RCC 7860 (cell line): ENCODE data around the gene IL1RAPL2.

Source experiments
- DNase-seq: peaks from one replicate; pipeline ENCODE4 v3.0.0-alpha.2; 2015; ENCODE audit warnings: low spot score
- FAIRE-seq: peaks from 2 replicates; lab custom pipeline; 2012; peaks lifted over from hg19 to GRCh38; lab: Jason Lieb, UNC

The IL1RAPL2 gene

DNA sequence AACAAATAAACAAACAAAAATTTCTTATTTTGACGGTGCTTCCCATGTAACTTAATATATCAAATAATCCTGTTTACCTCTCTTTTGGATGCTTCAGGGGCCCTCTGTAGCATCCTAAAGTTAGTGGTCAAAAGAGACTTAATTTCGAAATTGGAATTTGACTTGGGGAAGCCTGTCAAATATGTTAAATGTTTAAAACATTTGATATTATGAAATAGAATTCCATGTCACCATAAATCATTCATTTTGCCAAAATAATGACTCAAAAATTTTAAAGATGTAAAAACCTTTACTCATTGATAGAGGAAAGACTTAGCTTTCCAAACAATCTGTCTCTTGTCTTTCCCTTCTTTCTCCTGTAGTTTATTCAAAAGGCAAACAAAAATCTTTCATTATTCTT is 675.1 kb downstream of the IL1RAPL2 start:
- FAIRE-seq (no peak), DNase-seq (no peak)

DNA sequence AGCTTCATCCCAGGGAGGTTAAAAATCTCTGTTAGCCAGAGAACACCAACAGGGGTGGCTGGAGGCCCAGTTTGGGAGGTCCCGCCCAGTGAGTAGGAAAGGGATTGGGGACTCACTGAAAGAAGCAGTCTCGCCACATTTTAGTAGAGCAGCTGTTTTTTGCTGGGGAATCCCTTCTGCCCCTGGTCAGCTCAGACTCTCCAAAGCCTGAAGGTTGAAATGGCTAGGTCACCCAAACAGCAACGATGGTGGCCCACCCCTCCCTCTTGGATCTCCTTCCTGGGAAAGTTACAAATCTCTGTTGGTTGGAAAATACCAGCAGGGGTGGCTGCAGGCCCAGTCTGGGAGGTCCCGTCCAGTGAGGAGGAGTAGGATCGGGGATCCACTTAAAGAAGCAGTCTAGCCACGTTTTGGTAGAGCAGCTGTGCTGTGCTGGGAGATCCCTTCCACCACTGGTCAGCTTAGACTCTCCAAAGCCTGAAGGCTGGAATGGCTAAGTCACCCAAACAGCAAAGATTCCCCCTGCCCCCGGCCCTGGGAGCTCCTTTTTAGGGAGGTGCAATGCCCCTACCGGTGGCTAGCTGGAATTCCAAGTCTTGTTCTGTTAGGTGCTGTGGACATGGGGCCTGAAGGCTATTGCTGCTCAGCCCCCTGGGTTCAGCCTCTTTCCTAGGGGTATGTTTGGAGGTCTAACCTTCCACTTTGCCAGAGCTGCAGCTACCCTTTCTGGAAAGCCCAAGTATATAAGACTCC is 694.5 kb downstream of the IL1RAPL2 start:
- FAIRE-seq (no peak), DNase-seq (no peak)

DNA sequence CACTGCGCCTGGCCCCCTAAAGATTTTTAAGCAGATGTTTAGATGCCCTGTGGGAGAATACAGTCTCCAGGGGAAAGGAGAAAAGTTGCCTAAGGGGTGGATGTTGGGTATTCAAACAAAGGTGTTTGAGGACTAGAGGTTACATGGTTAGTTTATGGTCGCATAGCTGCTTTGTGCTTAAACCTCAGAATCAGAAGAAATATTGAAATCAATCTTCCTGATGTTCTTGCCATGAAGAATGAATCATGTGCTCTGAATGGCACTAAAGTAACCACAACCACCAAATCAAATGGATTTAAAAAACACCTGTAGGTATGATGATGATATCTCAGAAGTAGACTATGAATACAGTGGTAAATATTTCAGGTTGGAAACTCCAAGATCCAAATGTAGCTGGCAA is 697.2 kb downstream of the IL1RAPL2 start:
- no peak for DNase-seq
- FAIRE-seq = no peak

DNA sequence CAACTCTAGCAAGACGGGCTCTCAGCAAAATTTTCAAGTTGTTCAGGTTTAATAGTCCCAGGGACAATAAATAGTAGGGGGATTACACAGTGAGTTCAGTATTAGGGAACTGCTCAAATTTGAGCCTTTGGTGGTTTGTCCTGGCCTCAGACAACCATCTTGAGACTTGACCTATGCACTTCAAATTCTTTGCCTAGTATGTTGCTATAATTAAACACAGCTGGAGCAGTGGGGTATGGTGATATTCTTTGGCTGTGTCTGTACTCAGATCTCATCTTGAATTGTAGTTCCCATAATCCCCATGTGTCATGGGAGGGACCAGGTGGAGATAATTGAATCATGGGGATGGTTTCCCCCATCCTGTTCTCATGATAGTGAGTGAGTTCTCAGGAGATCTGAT is 697.8 kb downstream of the IL1RAPL2 start:
- no peak for DNase-seq
- FAIRE-seq = no peak

DNA sequence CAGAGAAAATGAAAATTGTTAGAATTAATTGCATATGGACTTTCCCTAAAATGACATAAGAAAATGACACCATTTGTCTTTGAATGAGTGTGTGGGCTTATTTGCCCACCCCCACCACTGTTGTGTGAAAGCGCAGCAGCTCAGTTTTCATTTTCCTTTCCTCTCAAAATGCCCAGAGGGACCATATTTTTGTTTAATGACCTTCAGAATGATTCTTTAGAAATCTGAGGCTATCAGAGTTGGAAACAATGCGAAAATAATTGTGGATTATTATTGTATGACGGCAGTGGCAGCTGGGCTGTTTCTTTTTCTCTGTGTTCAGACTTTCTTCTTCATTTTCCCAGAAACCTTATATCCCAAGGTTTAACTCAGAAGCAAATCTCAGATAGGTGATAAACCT is 699.1 kb downstream of the IL1RAPL2 start:
- DNase-seq (no peak), FAIRE-seq (no peak)

DNA sequence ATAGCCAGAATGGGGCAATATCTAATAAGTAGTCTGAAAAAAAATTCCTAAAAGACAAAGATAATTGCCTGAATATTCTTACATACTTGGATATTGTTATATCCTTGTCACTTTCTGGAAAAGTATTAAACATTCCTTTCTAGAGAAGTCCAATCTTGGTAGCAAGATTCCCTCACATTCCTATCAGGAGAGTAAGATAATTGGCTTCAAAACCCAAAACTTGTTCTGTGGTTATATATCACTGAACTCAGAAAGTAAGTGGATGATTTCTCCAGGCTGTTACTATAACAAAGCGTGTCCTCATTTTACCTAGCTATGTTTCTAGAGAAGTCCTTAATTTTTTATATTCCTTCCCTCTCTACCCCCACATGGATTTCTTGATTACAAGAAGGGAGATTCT is 700.5 kb downstream of the IL1RAPL2 start:
- no peak for DNase-seq
- FAIRE-seq = no peak

DNA sequence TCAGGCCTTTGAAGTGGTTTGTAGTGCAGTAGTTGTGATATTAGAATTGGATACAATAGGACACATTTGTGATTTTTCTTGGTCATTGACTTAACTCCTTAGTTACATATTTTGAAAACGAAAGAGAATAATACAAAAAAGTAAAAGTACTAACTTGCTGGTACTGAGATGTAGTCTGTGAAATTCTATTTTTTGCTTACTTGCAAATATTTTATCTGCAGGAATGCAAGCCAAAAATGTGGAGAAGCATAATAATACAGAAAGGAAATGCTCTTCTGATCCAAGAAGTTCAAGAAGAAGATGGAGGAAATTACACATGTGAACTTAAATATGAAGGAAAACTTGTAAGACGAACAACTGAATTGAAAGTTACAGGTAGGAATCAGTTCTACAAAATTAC is 701.2 kb downstream of the IL1RAPL2 start:
- no peak for DNase-seq
- no peak for FAIRE-seq

DNA sequence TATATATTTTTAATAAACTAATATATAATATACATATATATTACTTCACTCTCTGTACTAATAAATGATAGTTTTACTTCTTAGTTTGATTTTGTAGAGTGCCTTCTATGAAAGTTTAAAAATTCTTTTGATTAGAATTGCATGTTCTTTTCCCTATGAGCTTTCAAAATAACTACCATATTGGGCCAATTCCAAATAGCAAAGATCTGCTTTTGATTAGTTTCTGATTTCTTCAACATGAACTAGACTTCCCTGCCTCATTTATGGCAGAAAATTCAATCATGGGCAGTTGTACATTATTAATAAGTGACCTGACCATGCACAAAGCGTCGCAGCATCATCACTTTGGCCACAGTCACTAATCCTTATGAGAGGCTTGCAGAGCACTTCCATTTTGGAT is 703.4 kb downstream of the IL1RAPL2 start:
- DNase-seq (no peak), FAIRE-seq (no peak)

DNA sequence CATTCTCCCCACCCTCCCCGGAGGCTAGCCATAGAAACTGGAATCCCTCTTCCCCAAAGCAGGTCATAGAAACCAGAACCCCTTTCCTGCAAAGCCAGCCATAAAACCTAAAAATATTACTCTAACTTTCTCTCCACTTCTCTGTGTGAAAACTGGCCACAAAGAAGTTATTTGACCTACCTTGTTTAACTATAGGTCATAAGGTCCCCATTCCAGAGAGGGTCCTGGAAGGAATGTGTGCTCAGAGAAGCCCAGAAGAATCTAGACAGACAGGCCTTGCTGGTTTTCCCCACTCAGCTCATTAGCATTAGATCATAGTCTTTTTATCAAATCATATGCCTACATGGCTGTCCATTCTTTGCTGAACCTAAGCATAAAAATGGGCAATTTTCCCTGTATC is 707.3 kb downstream of the IL1RAPL2 start:
- DNase-seq (no peak), FAIRE-seq (no peak)

DNA sequence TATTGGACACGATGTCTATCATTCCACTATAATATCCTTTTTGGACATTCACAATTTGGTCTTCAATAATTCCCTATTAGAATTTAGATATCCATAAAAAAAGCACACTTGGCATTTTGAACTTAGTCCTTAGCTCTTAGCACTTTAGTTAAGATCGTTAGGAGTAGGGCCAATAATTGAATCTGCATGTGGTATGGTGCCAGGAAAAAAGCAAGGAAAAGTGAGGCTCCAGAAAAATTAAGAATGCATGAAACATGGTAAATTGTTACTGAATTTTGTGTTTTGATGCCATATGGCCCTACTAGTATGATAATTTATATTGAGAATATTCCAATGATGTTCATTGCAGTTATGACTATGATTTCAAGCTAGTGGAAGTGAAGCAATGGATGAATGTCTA is 708.1 kb downstream of the IL1RAPL2 start:
- no peak for DNase-seq
- FAIRE-seq = no peak

DNA sequence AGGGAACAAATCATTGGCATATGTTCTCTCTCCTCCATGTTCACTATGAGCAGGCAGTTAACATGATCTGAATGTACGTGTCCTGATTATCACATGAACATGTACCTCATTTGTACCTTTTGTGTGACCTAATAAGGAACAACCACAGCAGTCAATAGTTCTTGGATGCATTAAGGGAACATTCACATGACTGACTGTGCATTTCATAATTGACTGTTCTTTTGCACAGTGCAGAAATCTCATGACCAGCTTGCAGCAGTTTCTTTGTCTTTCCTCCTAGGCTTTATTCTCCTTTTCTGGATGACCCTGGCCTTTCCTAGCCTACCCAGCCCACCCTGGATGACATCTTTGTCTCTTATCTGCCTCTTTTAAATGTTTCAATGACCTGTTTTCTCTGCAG is 711.1 kb downstream of the IL1RAPL2 start:
- no peak for FAIRE-seq

DNA sequence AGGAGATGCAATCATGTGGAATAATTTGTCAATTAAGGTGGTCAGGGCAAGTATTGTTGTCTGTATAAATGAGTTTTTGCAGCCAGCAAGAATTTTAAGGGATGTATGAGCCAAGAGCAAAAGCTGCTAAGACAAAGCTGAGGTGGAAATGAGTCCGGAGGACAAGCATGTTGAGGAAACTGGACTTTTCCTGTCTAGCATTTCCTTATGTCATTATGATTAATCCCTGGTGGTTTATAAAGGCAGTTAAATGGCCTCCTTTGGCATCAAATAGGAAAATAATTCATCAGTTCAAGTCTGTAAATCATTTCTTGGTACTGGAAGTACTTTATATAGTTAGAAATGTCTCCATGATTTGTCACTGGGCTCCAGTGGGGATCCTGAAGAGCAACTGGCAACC is 716.1 kb downstream of the IL1RAPL2 start:
- no peak for FAIRE-seq
- no peak for DNase-seq

More for the DNA sequence above, 711.1 kb downstream of the IL1RAPL2 start:
- no peak for DNase-seq

DNA sequence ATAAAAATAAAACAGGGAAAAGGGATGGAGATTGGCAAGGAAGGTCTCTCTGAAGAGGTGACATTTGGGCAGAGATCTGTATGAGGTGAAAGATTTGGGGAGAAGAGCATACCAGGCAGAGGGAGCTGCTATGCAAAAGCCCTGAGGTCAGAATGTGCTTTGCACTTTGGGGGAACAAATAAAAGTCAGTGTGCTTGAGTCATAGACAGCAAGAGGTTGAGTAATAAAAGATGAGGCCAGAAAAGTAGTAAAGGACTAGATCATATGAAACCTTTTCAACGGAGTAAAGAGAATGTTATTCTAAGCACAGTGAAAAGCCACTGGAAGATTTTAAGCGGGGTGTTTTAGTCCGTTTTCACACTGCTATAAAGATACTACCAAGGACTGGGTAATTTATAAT is 731.0 kb downstream of the IL1RAPL2 start:
- DNase-seq = no peak
- FAIRE-seq = no peak

DNA sequence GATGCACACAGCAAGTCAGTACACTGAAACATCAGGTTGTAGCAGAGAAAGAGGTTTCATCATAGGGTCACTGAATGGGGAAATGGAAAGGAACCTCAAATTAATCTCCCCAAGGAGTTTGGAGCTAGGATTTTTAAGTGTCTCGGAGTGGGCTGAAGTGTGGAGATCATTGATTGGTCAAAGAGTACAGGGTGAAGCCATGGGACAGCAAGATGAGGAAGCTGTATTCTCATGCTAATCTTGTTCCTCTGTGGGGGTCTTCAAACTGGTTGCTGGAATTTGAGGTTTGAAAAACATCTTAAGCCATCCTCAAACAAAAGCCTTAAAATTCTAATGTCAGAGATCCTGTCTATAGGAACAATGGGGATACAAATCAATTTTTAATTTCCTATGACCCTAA is 733.3 kb downstream of the IL1RAPL2 start:
- FAIRE-seq = no peak

DNA sequence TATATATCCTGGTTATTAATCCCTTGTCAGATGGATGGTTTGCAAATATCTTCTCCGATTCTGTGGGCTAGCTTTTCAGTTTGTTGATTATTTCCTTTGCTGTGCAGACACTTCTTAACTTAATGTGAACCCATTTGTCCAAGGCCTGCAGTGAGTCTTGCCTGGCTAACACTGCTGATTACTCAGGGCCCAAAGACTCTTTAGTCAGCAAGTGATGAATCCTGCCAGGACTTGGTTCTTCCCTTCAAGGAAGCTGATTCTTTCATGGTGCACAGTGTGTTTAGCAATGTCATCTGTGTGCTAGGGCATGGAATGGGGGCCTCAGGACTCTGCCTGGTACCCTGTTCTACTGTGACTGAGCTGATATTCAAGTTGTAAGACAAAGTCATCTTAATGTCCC is 736.2 kb downstream of the IL1RAPL2 start:
- DNase-seq = no peak
- no peak for FAIRE-seq

More for the DNA sequence above, 733.3 kb downstream of the IL1RAPL2 start:
- no peak for DNase-seq

DNA sequence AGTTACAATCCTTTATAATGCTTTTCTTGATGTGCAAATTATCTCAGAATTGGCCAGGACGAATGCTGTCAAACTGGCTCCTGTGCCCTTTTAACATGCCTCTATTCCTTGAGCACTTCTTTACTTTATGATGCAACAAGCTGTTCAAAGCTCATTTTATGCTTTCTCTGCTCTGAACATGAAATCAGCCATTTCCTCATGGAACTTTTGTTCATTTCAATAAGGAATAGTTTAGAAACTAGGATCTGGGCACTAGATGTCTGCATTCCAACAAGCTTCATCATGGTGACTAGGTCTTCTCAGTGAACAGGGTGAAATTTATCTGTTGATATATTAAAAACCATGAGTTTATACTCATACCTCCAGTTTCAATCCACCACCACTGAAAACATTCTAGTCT is 741.8 kb downstream of the IL1RAPL2 start:
- FAIRE-seq = no peak

DNA sequence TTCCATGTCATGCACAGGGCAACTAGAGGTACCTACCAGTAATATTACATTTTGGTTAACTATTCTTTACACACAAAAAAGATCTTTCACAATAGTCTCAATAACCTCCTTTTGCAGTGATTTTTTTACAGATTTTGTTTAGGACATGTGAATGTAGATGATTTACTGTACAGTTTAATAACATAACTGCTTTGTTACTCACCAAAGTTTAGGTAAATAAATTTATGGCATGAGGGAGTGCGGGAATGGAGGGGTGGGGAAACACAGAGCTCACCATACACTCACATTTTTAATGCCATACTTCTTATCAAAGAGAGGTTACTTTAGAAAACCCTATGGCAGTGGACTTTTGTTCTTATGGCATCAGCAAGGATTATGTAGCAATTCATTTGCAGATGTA is 747.6 kb downstream of the IL1RAPL2 start:
- FAIRE-seq (no peak), DNase-seq (no peak)

More for the DNA sequence above, 741.8 kb downstream of the IL1RAPL2 start:
- no peak for DNase-seq

DNA sequence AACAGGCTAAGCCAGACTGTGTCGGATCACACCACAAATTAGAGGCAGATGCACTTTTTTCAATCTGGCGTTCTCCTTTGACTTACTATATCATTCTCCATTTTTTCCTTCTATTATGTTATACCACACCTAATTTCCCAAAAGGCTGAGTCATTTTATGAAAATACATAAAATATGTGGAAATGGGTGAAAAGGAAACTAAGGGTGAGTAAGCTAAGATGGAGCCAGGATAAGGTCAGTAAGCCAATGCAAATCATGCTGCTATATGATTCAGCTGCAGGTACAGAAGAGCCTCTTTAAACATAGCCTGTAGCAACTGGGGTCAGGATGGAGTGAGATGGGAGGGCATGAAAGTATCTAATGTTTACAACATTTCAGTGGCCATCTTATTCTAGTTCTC is 748.5 kb downstream of the IL1RAPL2 start:
- FAIRE-seq = no peak
- DNase-seq = no peak

DNA sequence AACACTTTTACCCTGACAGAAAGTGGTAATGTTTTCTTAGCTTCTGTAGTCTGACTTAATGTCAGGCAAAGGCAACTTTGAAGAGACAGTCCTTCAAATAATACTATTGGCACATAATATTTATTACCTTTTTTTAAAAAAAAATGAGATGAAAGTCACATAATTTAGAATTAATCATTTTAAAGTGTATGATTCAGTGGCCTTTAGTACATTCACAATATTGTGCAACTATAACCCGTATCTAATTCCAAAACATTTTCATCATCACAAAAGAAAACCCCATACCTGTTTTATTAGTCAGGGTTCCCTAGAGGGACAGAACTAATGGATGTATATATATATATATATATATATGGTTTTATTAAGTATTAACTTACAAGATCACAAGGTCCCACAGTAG is 749.2 kb downstream of the IL1RAPL2 start:
- DNase-seq = no peak
- FAIRE-seq = no peak

DNA sequence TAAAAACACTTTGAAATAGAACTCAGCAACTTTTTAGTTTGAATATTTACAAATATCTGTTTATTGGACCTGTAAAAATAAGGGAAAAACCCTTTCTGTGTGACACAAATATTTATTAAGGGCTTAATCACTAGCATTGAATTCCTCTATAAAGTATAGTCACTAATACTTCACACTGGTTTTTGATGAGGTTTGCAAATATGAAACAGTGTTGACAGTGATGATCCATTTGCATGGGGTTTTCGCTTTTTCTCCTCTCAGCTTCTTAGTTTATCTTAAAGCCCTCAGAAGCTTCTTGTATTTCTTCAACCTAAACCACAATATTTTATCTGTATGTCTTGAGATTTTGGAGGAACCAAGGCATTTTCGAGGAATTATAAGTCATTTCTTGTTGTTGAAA is 751.1 kb downstream of the IL1RAPL2 start:
- DNase-seq (no peak), FAIRE-seq (no peak)

DNA sequence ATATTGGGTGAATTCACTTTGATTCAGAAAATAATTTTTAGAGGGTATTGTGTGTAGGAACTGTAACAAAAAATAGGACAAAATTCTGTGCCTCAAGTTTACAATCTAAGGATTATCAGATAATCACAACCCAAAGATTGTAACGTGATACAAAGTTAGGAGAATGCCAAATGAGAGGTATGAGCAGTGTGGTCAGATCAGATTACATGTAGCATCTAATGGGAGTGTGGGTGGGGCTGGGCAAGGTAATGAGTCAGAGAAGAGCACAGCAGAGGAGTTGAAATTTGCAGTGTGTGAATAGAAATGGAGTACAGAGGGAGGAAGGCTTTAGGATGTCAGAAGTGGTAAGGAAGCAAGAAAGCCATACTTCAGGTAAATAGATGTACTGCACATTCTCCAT is 757.9 kb downstream of the IL1RAPL2 start:
- no peak for FAIRE-seq

DNA sequence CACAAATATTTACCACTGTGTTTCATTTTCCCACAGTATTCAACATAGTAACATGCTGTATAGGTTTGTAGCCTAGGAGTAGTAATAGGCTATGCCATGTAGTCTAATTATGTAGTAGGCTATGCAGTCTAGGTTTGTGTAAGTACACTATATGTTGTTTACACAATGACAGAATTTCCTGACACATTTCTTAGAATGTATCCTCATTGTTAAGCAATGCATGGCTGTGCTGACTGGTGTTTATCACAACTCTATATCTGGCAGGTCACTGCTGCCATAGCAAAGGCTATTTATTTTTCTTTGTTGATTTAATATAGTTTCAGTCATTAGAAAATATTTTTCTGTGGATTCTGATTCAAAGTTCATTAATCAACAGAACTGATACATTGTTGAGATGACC is 762.8 kb downstream of the IL1RAPL2 start:
- DNase-seq = no peak
- FAIRE-seq = no peak

More for the DNA sequence above, 757.9 kb downstream of the IL1RAPL2 start:
- DNase-seq = no peak

DNA sequence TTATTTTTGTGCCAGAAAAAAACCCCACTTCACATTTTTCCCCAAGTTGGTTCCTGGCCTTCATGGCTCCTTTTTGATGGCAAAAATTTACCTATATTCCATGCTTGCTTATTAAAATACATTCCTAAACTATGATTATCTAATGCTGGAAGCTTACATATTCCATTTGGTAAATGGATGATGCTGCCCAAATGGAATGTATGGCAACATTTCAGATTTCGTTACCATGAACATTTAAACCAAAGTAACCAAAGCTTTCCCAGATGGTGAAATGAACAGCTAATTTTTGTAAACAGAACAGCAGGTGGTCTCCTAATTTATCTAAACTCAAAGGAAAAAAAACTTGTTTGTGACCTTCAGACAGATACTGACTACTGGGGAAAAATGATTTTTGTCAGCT is 765.2 kb downstream of the IL1RAPL2 start:
- FAIRE-seq (no peak), DNase-seq (no peak)
